GM10248 (cell line): ENCODE data around the gene GPR3.
"Not testable (repeated sequence)": the region's sequence is repeated elsewhere in the genome, so short reads cannot be mapped to it uniquely, and the experiment has no call there.

Source experiments
- CTCF ChIA-PET: fragments of 300-600 bp; sonication (Branson Sonifier 250); formaldehyde crosslinking; extraction: SDS; loops from one replicate; lab custom pipeline; 2021; ENCODE audit warnings: antibody characterized with exemption; lab: Yijun Ruan, JAX
- POLR2A ChIA-PET: fragments of 350-650 bp; sonication (Branson Sonifier 250); formaldehyde crosslinking; extraction: SDS; loops from one replicate; lab custom pipeline; 2020; ENCODE audit warnings: antibody characterized with exemption; lab: Yijun Ruan, JAX
- DNase-seq: peaks from one replicate; pipeline ENCODE4 v3.0.0; 2012; ENCODE audit errors: extremely low spot score
- CTCF ChIP-seq: IDR thresholded peaks from 2 replicates; pipeline ENCODE4 v1.5.1; 2012; ENCODE audit warnings: mild to moderate bottlenecking, low read depth; ENCODE audit errors: extremely low read depth, missing control alignments, control extremely low read depth

Gene GPR3

GRCh38 chr1:27400963-27401341, 8.5 kb downstream of the GPR3 start:
- CTCF ChIA-PET: interaction anchor here (1.0 to 14.3 kb wide), 6 partner anchors 11 to 355 kb away, joined by 3 to 324 read pairs (median 8); no protein-coding TSS in a partner anchor
- POLR2A ChIA-PET: no interaction called here
- DNase-seq: no peak
- no peak for TF ChIP-seq CTCF

- ChIA-PET CTCF (interaction anchor here (0.9 to 14.3 kb wide), 17 partner anchors 7 to 260 kb away, joined by 3 to 324 read pairs (median 4); partner anchors contain the start of genes MAP3K6 and WASF2), POLR2A (no interaction called here)
- DNase-seq: no peak
- peak; percentile 44 for TF ChIP-seq CTCF
Observed at GRCh38 chr1:27402349-27402754, 9.9 kb downstream of the GPR3 start.

- CTCF ChIA-PET: interaction anchor here (1.1 to 14.3 kb wide), 15 partner anchors 8 to 259 kb away, joined by 3 to 324 read pairs (median 4); partner anchors contain the start of genes MAP3K6 and WASF2
- DNase-seq: no peak
- peak; percentile 46 for TF ChIP-seq CTCF
- POLR2A ChIA-PET: no interaction called here
Observed at GRCh38 chr1:27403065-27403726, 10.8 kb downstream of the GPR3 start.

- ChIA-PET POLR2A (no interaction called here), CTCF (interaction anchor here (0.7 to 14.3 kb wide), 10 partner anchors 9 to 203 kb away, joined by 3 to 324 read pairs (median 5); partner anchors contain the start of gene WASF2)
- TF ChIP-seq CTCF: no peak
- no peak for DNase-seq
Observed at GRCh38 chr1:27403931-27404330, 11.5 kb downstream of the GPR3 start.

GRCh38 chr1:27405074-27405473, 12.7 kb downstream of the GPR3 start:
- ChIA-PET CTCF (interaction anchor here (0.7 to 14.3 kb wide), 4 partner anchors 9 to 106 kb away, joined by 3 to 324 read pairs (median 4); no protein-coding TSS in a partner anchor), POLR2A (no interaction called here)
- no peak for DNase-seq
- no peak for TF ChIP-seq CTCF

- CTCF ChIA-PET: interaction anchor here (0.7 to 14.3 kb wide), 6 partner anchors 8 to 107 kb away, joined by 3 to 324 read pairs (median 4); no protein-coding TSS in a partner anchor
- not testable (repeated sequence) for DNase-seq
- POLR2A ChIA-PET: interaction anchor here (0.6 kb wide), 1 partner anchor 266 kb away, joined by 9 read pairs; no protein-coding TSS in a partner anchor
Observed at GRCh38 chr1:27405598-27406361, 13.4 kb downstream of the GPR3 start.
